Amygdala (tissue), 56 donors: ENCODE results near the gene DGKQ.

Experiments
- DNase-seq, 56 donors: peaks; one replicate each; lab custom pipeline; 2025; lab: John Stamatoyannopoulos, UW

DGKQ gene

GRCh38 chr4:996997-997374, 23.6 kb upstream of the DGKQ start:
- peak in 1 of 56 donors; percentile 79 for DNase-seq

- DNase-seq: no peak
Observed at GRCh38 chr4:996030-996996, 22.9 kb upstream of the DGKQ start.

- no peak for DNase-seq
Observed at GRCh38 chr4:995311-996026, 22.1 kb upstream of the DGKQ start.

- DNase-seq: no peak
Observed at GRCh38 chr4:993111-994029, 20.0 kb upstream of the DGKQ start, which contains the start of gene SLC26A1. Gene SLC26A1 (minus strand): TSS chr4:993404. CDS start chr4:991703, 1,701 bp downstream.

GRCh38 chr4:992297-993110, 19.1 kb upstream of the DGKQ start:
- no peak for DNase-seq

- DNase-seq: no peak
Observed at GRCh38 chr4:991451-992296, 18.3 kb upstream of the DGKQ start.

GRCh38 chr4:990746-991367, 17.5 kb upstream of the DGKQ start:
- DNase-seq: no peak

GRCh38 chr4:989722-990471, 16.5 kb upstream of the DGKQ start:
- DNase-seq: no peak

- DNase-seq: no peak
Observed at GRCh38 chr4:988726-989721, 15.7 kb upstream of the DGKQ start.

- DNase-seq: no peak
Observed at GRCh38 chr4:987624-988513, 14.5 kb upstream of the DGKQ start.

GRCh38 chr4:986879-987623, 13.7 kb upstream of the DGKQ start, which contains the start of gene IDUA:
Gene IDUA (plus strand): TSS chr4:987044. CDS start chr4:987085, 41 bp downstream.
- DNase-seq: peak in 55 of 56 donors; percentile 28 to 87 (median 73)

GRCh38 chr4:986428-986878, 13.1 kb upstream of the DGKQ start:
- no peak for DNase-seq

GRCh38 chr4:985123-985830, 11.9 kb upstream of the DGKQ start:
- DNase-seq: peak in 9 of 56 donors; percentile 4 to 38 (median 27)
